ENCODE data around the gene ACADS.

The ACADS gene

GRCh38 chr12:120725659-120726509 lies at the start of gene ACADS:
Gene ACADS (plus strand): TSS chr12:120725826. CDS start chr12:120725886, 60 bp downstream.
- DNase-seq (ENCODE audit: low read depth), result peak; percentile 83

- DNase-seq (ENCODE audit: low read depth), result no peak
Measured at GRCh38 chr12:120677765-120678473, 47.7 kb upstream of the ACADS start.

GRCh38 chr12:120678572-120678971 lies 47.1 kb upstream of the ACADS start:
- no peak for DNase-seq (ENCODE audit: low read depth)

- no peak for DNase-seq (ENCODE audit: low read depth)
Measured at GRCh38 chr12:120680165-120680738, 45.4 kb upstream of the ACADS start.

GRCh38 chr12:120684523-120684932 lies 41.1 kb upstream of the ACADS start:
- no peak for DNase-seq (ENCODE audit: low read depth)

GRCh38 chr12:120685522-120685921 lies 40.1 kb upstream of the ACADS start:
- DNase-seq (ENCODE audit: low read depth), result no peak

- DNase-seq (ENCODE audit: low read depth), result peak; percentile 95
Measured at GRCh38 chr12:120686151-120686689, 39.4 kb upstream of the ACADS start.

GRCh38 chr12:120686690-120687577 lies 38.7 kb upstream of the ACADS start, which contains the start of gene MLEC:
Gene MLEC (plus strand): TSS chr12:120687149. CDS start chr12:120687297, 148 bp downstream.
- peak; percentile 99 for DNase-seq (ENCODE audit: low read depth)

GRCh38 chr12:120687578-120688289 lies 37.9 kb upstream of the ACADS start:
- peak; percentile 32 for DNase-seq (ENCODE audit: low read depth)

GRCh38 chr12:120688527-120689071 lies 37.0 kb upstream of the ACADS start:
- no peak for DNase-seq (ENCODE audit: low read depth)

- no peak for DNase-seq (ENCODE audit: low read depth)
Measured at GRCh38 chr12:120689397-120690082, 36.1 kb upstream of the ACADS start.

GRCh38 chr12:120690083-120690450 lies 35.6 kb upstream of the ACADS start:
- DNase-seq (ENCODE audit: low read depth), result no peak

GRCh38 chr12:120690978-120691377 lies 34.6 kb upstream of the ACADS start:
- no peak for DNase-seq (ENCODE audit: low read depth)

- DNase-seq (ENCODE audit: low read depth), result no peak
Measured at GRCh38 chr12:120692524-120693033, 33.0 kb upstream of the ACADS start.

- no peak for DNase-seq (ENCODE audit: low read depth)
Measured at GRCh38 chr12:120693848-120694247, 31.8 kb upstream of the ACADS start.

GRCh38 chr12:120696626-120697025 lies 29.0 kb upstream of the ACADS start:
- no peak for DNase-seq (ENCODE audit: low read depth)

GRCh38 chr12:120697344-120697743 lies 28.3 kb upstream of the ACADS start:
- no peak for DNase-seq (ENCODE audit: low read depth)

- DNase-seq (ENCODE audit: low read depth), result no peak
Measured at GRCh38 chr12:120698665-120699064, 27.0 kb upstream of the ACADS start.

GRCh38 chr12:120699553-120699952 lies 26.1 kb upstream of the ACADS start:
- DNase-seq (ENCODE audit: low read depth), result no peak

GRCh38 chr12:120700886-120701285 lies 24.7 kb upstream of the ACADS start:
- DNase-seq (ENCODE audit: low read depth), result no peak
